HepG2 (cell line): ENCODE measurements around the gene PPP6R2. TPM values are rescaled to one million over a fixed set of nuclear protein-coding genes. Genes with fewer than 3 reads are reported as not detected.

Experiments
- AKNA ChIP-seq: sonication (generic); formaldehyde crosslinking; IDR thresholded peaks from 2 replicates; pipeline ENCODE4 v1.4.0; 2020; ENCODE audit warnings: missing genetic modification reagents, borderline replicate concordance
- DMAP1 ChIP-seq: IDR thresholded peaks from 2 replicates; pipeline ENCODE4 v1.6.1; 2016
- GABPB1 ChIP-seq: IDR thresholded peaks from 2 replicates; pipeline ENCODE4 v1.6.1; 2016; ENCODE audit warnings: mild to moderate bottlenecking, missing genetic modification reagents, moderate library complexity, missing compliant biosample characterization
- IKZF5 ChIP-seq: IDR thresholded peaks from 2 replicates; pipeline ENCODE4 v1.6.1; 2018; ENCODE audit warnings: missing genetic modification reagents, mild to moderate bottlenecking, missing compliant biosample characterization
- KDM3A ChIP-seq: IDR thresholded peaks from 2 replicates; pipeline ENCODE4 v1.6.1; 2018; ENCODE audit warnings: low read depth, missing compliant biosample characterization
- PHF5A ChIP-seq: IDR thresholded peaks from one replicate; pipeline ENCODE4 v1.6.1; 2018; ENCODE audit warnings: low read depth, missing genetic modification reagents; ENCODE audit not compliant: unreplicated experiment
- PRPF4 ChIP-seq: fragments of 200-400 bp; formaldehyde crosslinking; IDR thresholded peaks from 2 replicates; pipeline ENCODE4 v1.6.1; 2016; ENCODE audit warnings: low read length, low read depth; ENCODE audit not compliant: poor library complexity, severe bottlenecking
- STAT5B ChIP-seq: sonication (generic); formaldehyde crosslinking; IDR thresholded peaks from 2 replicates; pipeline ENCODE4 v1.4.0; 2020; ENCODE audit warnings: missing genetic modification reagents
- TBX2 ChIP-seq: sonication (generic); formaldehyde crosslinking; IDR thresholded peaks from 2 replicates; pipeline ENCODE4 v1.5.0; 2020; ENCODE audit warnings: missing genetic modification reagents, mild to moderate bottlenecking, borderline replicate concordance
- TCF12 ChIP-seq, 2 experiments: fragments of 450-650 bp in 1 of 2; sonication (generic) in 1 of 2; formaldehyde crosslinking in 1 of 2; IDR thresholded peaks; 2 replicates each; pipeline versions ENCODE4 v1.6.1 to v1.8.0; 2017 to 2022; ENCODE audit warnings: antibody characterized with exemption in 1 of 2, mild to moderate bottlenecking in 1 of 2, missing genetic modification reagents in 1 of 2, moderate library complexity in 1 of 2
- U2AF2 ChIP-seq: fragments of 200-400 bp; formaldehyde crosslinking; IDR thresholded peaks from 2 replicates; pipeline ENCODE4 v1.6.1; 2017; ENCODE audit warnings: low read depth, mild to moderate bottlenecking, low read length
- ZBTB33 ChIP-seq: sonication (generic); formaldehyde crosslinking; IDR thresholded peaks from 2 replicates; pipeline ENCODE4 v1.4.0; 2020; ENCODE audit warnings: missing genetic modification reagents
- ZNF12 ChIP-seq: sonication (generic); formaldehyde crosslinking; IDR thresholded peaks from 2 replicates; pipeline ENCODE4 v1.5.0; 2020; ENCODE audit warnings: missing genetic modification reagents
- ZNF562 ChIP-seq: sonication (generic); formaldehyde crosslinking; IDR thresholded peaks from 2 replicates; pipeline ENCODE4 v1.8.0; 2022; ENCODE audit warnings: missing genetic modification reagents, borderline replicate concordance
- ZNF792 ChIP-seq: IDR thresholded peaks from 2 replicates; pipeline ENCODE4 v1.6.1; 2016
- polyA plus RNA-seq, 8 experiments: library from polyadenylated mRNA; depleted of rRNA in 3 of 8; stranded (reverse) in 7 of 8; unstranded in 1 of 8; fragments of >200 nt; fragmentation: Illumina TruSeq in 4 of 8; extraction: Trizol in 4 of 8; gene quantifications; 2 replicates each; pipeline versions ENCODE4 v1.2.1 to v1.2.3, GENCODE V29; 2011 to 2016; ENCODE audit warnings: low read depth in 4 of 8, missing spikeins in 1 of 8, mixed read lengths in 1 of 8; ENCODE audit not compliant: insufficient read depth in 1 of 8
- total RNA-seq, 5 experiments: library from RNA; depleted of rRNA; stranded (reverse); fragments of >200 nt; fragmentation: Illumina TruSeq; extraction: Trizol; gene quantifications; 2 replicates each; pipeline ENCODE4 v1.2.3, GENCODE V29; 2016; ENCODE audit warnings: low read depth in 1 of 5
- TF ChIP-seq, protein P1 (sequence below): sonication (generic); formaldehyde crosslinking; IDR thresholded peaks from 2 replicates; pipeline ENCODE4 v1.5.0; 2020; ENCODE audit warnings: missing genetic modification reagents

The PPP6R2 gene
- total and polyA plus RNA-seq, 2 of the 13 experiments (the other 11 are each of a cell fraction or from before 2014, with no cell fraction given) = 55.0 to 102 TPM

GRCh38 chr22:50304528-50305392 lies 38.4 kb upstream of the PPP6R2 start (continued):
- TF ChIP-seq AKNA (no peak), IKZF5 (CRISPR knock-in tag) (no peak), ZNF12 (no peak), GABPB1 (CRISPR knock-in tag) (no peak), U2AF2 (no peak), ZNF562 (CRISPR knock-in tag) (no peak), ZBTB33 (CRISPR knock-in tag) (peak; percentile 56; the same call in 1 of the 2 replicates), KDM3A (no peak), PRPF4 (no peak), STAT5B (no peak), TCF12 (IDR thresholded peaks at IDR 0.05) (no peak), TCF12 (CRISPR knock-in tag; IDR thresholded peaks at IDR 0.05) (0 out of 2 replicates have a peak, but pooled peaks have one; percentile 37), TBX2 (CRISPR knock-in tag) (no peak), DMAP1 (CRISPR knock-in tag) (no peak), PHF5A (CRISPR knock-in tag) (no peak), ZNF792 (CRISPR knock-in tag) (no peak)
- TF ChIP-seq, protein P1, sequence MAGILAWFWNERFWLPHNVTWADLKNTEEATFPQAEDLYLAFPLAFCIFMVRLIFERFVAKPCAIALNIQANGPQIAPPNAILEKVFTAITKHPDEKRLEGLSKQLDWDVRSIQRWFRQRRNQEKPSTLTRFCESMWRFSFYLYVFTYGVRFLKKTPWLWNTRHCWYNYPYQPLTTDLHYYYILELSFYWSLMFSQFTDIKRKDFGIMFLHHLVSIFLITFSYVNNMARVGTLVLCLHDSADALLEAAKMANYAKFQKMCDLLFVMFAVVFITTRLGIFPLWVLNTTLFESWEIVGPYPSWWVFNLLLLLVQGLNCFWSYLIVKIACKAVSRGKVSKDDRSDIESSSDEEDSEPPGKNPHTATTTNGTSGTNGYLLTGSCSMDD (CRISPR knock-in tag) = no peak
